ENCODE data around the gene ADPRS. TPM values are rescaled to one million over a fixed set of nuclear protein-coding genes. Genes with fewer than 3 reads are reported as not detected.
A peak's percentile ranks its signal among the peaks of the same experiment; 100 is the strongest.

The ADPRS gene
- total and polyA plus RNA-seq, 9 of the 15 experiments (the other 6 are each of a cell fraction or from before 2014, with no cell fraction given) = 5.9 to 40.0 (median 27.4) TPM

DNA sequence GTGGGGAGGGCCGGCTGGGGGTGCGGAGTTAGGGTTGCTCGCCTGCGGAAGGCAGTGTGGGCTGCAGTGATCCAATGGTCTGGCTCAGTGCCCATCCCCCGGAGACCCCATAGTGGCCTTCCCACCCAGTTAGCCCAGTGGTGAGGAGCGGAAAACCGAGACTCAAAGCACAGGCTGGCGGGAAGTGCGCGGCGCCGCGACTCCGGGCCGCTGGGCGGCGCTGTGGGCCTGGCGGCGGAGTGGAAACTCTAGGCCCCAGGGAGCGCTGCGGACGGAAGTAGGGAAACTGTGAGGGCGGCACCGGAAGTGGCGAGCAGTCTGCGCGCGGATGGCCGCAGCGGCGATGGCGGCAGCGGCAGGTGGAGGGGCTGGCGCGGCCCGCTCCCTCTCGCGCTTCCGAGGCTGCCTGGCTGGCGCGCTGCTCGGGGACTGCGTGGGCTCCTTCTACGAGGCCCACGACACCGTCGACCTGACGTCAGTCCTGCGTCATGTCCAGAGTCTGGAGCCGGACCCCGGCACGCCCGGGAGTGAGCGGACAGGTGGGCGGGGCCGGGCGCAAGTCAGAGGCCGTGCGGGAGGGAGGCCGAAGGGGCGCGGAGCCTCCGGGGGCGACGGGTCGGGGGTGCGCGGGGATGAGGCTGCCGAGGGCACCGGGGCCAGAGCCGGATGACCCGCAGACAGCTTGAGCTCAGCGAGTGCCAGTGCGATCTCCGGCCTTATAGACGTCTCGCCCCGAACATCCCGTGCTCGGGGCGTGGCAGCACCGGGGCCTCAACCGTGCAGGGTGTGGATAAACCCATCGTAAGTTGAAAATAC lies at the start of gene ADPRS (continued):
- no peak for TF ChIP-seq ZNF778 (CRISPR knock-in tag; IDR thresholded peaks at IDR 0.05)
- no peak for TF ChIP-seq ZNF384 (IDR thresholded peaks at IDR 0.05; ENCODE audit: low read depth, low read length)
- TF ChIP-seq ZNF79 (CRISPR knock-in tag; IDR thresholded peaks at IDR 0.05; ENCODE audit: low read depth) = no peak
- TF ChIP-seq BHLHE40 (IDR thresholded peaks at IDR 0.05; ENCODE audit: low read length) = peak; percentile 46
- TF ChIP-seq NFYB (IDR thresholded peaks at IDR 0.05; ENCODE audit: extremely low read depth, insufficient read length) = no peak
- no peak for TF ChIP-seq ZKSCAN8 (CRISPR knock-in tag; IDR thresholded peaks at IDR 0.05)
- TF ChIP-seq RBM22 (IDR thresholded peaks at IDR 0.05; ENCODE audit: low read depth, low read length, poor library complexity, severe bottlenecking) = peak; percentile 88
- TF ChIP-seq CXXC5 (CRISPR knock-in tag; IDR thresholded peaks at IDR 0.05) = peak; percentile 94
- 0 out of 2 replicates have a peak, but pooled peaks have one; percentile 46 for TF ChIP-seq EHMT2 (IDR thresholded peaks at IDR 0.05)
- TF ChIP-seq, protein P1, sequence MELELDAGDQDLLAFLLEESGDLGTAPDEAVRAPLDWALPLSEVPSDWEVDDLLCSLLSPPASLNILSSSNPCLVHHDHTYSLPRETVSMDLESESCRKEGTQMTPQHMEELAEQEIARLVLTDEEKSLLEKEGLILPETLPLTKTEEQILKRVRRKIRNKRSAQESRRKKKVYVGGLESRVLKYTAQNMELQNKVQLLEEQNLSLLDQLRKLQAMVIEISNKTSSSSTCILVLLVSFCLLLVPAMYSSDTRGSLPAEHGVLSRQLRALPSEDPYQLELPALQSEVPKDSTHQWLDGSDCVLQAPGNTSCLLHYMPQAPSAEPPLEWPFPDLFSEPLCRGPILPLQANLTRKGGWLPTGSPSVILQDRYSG (tag; conservative IDR thresholded peaks at IDR 0.05; ENCODE audit: low read depth) = no peak
- no peak for TF ChIP-seq CCAR2 (IDR thresholded peaks at IDR 0.05; ENCODE audit: low read depth, low read length)
- TF ChIP-seq RBM14 (IDR thresholded peaks at IDR 0.05; ENCODE audit: borderline replicate concordance, insufficient read depth, low read depth, low read length) = no peak
- peak; percentile 100 for TF ChIP-seq RBBP5 (IDR thresholded peaks at IDR 0.05; ENCODE audit: borderline replicate concordance, insufficient read depth, low read length, poor library complexity, severe bottlenecking)
- peak; percentile 51 to 53; a peak in 2 of 4 replicates for TF ChIP-seq FOXK2 (conservative IDR thresholded peaks at IDR 0.05 in 1 of 2, IDR thresholded peaks at IDR 0.05 in 1 of 2; ENCODE audit: low read depth in 2 of 2)
- TF ChIP-seq ZNF232 (CRISPR knock-in tag; IDR thresholded peaks at IDR 0.05) = no peak
- peak; percentile 43; the same call in 1 of the 2 replicates for TF ChIP-seq HDAC8 (tag; IDR thresholded peaks at IDR 0.05)
- TF ChIP-seq, protein P2, sequence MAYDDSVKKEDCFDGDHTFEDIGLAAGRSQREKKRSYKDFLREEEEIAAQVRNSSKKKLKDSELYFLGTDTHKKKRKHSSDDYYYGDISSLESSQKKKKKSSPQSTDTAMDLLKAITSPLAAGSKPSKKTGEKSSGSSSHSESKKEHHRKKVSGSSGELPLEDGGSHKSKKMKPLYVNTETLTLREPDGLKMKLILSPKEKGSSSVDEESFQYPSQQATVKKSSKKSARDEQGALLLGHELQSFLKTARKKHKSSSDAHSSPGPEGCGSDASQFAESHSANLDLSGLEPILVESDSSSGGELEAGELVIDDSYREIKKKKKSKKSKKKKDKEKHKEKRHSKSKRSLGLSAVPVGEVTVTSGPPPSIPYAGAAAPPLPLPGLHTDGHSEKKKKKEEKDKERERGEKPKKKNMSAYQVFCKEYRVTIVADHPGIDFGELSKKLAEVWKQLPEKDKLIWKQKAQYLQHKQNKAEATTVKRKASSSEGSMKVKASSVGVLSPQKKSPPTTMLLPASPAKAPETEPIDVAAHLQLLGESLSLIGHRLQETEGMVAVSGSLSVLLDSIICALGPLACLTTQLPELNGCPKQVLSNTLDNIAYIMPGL (CRISPR knock-in tag; IDR thresholded peaks at IDR 0.05) = peak; percentile 93
- no peak for TF ChIP-seq SMARCE1 (IDR thresholded peaks at IDR 0.05)
- TF ChIP-seq, protein P3, sequence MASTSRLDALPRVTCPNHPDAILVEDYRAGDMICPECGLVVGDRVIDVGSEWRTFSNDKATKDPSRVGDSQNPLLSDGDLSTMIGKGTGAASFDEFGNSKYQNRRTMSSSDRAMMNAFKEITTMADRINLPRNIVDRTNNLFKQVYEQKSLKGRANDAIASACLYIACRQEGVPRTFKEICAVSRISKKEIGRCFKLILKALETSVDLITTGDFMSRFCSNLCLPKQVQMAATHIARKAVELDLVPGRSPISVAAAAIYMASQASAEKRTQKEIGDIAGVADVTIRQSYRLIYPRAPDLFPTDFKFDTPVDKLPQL (IDR thresholded peaks at IDR 0.05; ENCODE audit: extremely low read depth, insufficient read length) = no peak
- TF ChIP-seq, protein P4, sequence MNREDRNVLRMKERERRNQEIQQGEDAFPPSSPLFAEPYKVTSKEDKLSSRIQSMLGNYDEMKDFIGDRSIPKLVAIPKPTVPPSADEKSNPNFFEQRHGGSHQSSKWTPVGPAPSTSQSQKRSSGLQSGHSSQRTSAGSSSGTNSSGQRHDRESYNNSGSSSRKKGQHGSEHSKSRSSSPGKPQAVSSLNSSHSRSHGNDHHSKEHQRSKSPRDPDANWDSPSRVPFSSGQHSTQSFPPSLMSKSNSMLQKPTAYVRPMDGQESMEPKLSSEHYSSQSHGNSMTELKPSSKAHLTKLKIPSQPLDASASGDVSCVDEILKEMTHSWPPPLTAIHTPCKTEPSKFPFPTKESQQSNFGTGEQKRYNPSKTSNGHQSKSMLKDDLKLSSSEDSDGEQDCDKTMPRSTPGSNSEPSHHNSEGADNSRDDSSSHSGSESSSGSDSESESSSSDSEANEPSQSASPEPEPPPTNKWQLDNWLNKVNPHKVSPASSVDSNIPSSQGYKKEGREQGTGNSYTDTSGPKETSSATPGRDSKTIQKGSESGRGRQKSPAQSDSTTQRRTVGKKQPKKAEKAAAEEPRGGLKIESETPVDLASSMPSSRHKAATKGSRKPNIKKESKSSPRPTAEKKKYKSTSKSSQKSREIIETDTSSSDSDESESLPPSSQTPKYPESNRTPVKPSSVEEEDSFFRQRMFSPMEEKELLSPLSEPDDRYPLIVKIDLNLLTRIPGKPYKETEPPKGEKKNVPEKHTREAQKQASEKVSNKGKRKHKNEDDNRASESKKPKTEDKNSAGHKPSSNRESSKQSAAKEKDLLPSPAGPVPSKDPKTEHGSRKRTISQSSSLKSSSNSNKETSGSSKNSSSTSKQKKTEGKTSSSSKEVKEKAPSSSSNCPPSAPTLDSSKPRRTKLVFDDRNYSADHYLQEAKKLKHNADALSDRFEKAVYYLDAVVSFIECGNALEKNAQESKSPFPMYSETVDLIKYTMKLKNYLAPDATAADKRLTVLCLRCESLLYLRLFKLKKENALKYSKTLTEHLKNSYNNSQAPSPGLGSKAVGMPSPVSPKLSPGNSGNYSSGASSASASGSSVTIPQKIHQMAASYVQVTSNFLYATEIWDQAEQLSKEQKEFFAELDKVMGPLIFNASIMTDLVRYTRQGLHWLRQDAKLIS (CRISPR knock-in tag; IDR thresholded peaks at IDR 0.05) = peak; percentile 92; the same call in 1 of the 2 replicates
